Activated T-helper 1 cell treated with anti-CD3 and anti-CD28 coated beads, Interleukin-12 subunit alpha, Interleukin-12 subunit beta, Interleukin-2, Interleukin-4 antibody, amounts not matched to agents 30 ng/mL and 10 ng/mL and 1 ng/mL, durations not matched to agents 14 hours and 24 hours and 36 hours (primary cell): Measurements from ENCODE around the gene ANKRD13D. TPM values are rescaled to one million over a fixed set of nuclear protein-coding genes. Genes with fewer than 3 reads are reported as not detected.
A peak's percentile ranks its signal among the peaks of the same experiment; 100 is the strongest.

Source experiments
- DNase-seq: peaks from one replicate; pipeline ENCODE4 v3.0.0; 2021; ENCODE audit warnings: low spot score
- H3K27ac Mint-ChIP-seq: one replicate; pipeline ENCODE4 v1.8.0; 2021; ENCODE audit warnings: mild to moderate bottlenecking, mixed read lengths
- H3K27me3 Mint-ChIP-seq: one replicate; pipeline ENCODE4 v1.8.0; 2022; ENCODE audit warnings: mild to moderate bottlenecking, moderate library complexity, mixed read lengths; ENCODE audit not compliant: insufficient read depth
- H3K36me3 Mint-ChIP-seq: one replicate; pipeline ENCODE4 v1.8.0; 2021; ENCODE audit warnings: low read depth, mixed read lengths
- H3K4me1 Mint-ChIP-seq: one replicate; pipeline ENCODE4 v1.8.0; 2021; ENCODE audit warnings: low read depth, mixed read lengths
- H3K4me3 Mint-ChIP-seq: one replicate; pipeline ENCODE4 v1.8.0; 2021; ENCODE audit warnings: mild to moderate bottlenecking, moderate library complexity, mixed read lengths
- H3K9me3 Mint-ChIP-seq: one replicate; pipeline ENCODE4 v1.8.0; 2021; ENCODE audit warnings: mixed read lengths
- intact Hi-C: fragments of 100-400 bp; cut with micrococcal nuclease; formaldehyde crosslinking; loops from one replicate; pipeline ENCODE4 v1.15.1; 2024
- total RNA-seq: library from RNA; stranded (reverse); gene quantifications from 2 replicates; pipeline ENCODE4 v1.2.3, GENCODE V29; 2022

ANKRD13D gene
- total RNA-seq, 1 donor from 2014 or later: 129 TPM

DNA sequence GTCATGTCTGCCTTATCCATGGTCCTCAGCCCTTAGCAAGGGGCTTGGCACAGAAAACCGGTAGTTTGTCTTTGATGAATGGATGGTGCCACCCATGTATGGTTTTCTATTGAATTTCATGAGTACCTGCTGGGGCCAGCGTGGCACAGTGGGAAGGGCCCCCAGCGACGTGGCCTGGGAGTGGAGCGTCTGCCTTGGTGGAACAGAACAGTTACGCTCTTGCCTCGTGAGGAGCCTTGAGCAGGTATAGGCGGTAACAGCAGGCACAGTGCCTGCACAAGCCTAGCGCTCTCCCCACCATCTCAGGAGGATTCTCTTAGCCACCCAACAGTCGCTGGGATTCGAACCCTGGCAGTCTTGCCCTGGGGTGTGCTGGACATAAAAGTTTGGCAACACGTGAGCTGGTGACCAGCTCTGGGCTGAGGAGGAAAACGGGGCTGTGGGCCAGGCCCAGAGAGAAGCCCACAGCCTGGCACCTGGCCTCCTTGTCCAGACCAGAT lies 11.2 kb downstream of the ANKRD13D start:
- Mint-ChIP-seq H3K27ac (no peak overlapping the region), H3K4me1 (peaks cover 23% of the 10 kb centered on the region), H3K36me3 (peaks cover 31% of the 10 kb centered on the region), H3K27me3 (no peaks in the 10 kb centered on the region), H3K4me3 (no peak overlapping the region), H3K9me3 (peaks cover 15% of the 10 kb centered on the region)
- no peak for DNase-seq
- intact Hi-C loops: no loop called here

- Mint-ChIP-seq H3K36me3 (peaks cover 29% of the 10 kb centered on the region), H3K4me3 (no peak overlapping the region), H3K27ac (no peak overlapping the region), H3K9me3 (peaks cover 12% of the 10 kb centered on the region), H3K4me1 (peaks cover 23% of the 10 kb centered on the region), H3K27me3 (no peaks in the 10 kb centered on the region)
- no peak for DNase-seq
- intact Hi-C loops: no loop called here
Measured at GRCh38 chr11:67300756-67301312, 11.7 kb downstream of the ANKRD13D start.

GRCh38 chr11:67301313-67301921 lies 12.3 kb downstream of the ANKRD13D start:
- H3K27me3 Mint-ChIP-seq: no peaks in the 10 kb centered on the region
- no peak overlapping the region for H3K27ac Mint-ChIP-seq
- DNase-seq: no peak
- intact Hi-C loops: no loop called here
- peaks cover 6% of the 10 kb centered on the region for H3K9me3 Mint-ChIP-seq
- peaks cover 19% of the 10 kb centered on the region for H3K4me1 Mint-ChIP-seq
- H3K4me3 Mint-ChIP-seq: no peak overlapping the region
- H3K36me3 Mint-ChIP-seq: peaks cover 23% of the 10 kb centered on the region

GRCh38 chr11:67301951-67302516 lies 12.9 kb downstream of the ANKRD13D start:
- peaks cover 1% of the 10 kb centered on the region for H3K9me3 Mint-ChIP-seq
- DNase-seq: no peak
- H3K36me3 Mint-ChIP-seq: peaks cover 17% of the 10 kb centered on the region
- intact Hi-C loops: loop anchor here (2.0 kb wide), 2 partner anchors 13 to 15 kb away; partner anchors contain the start of gene ANKRD13D
- peaks cover 14% of the 10 kb centered on the region for H3K4me1 Mint-ChIP-seq
- no peaks in the 10 kb centered on the region for H3K27me3 Mint-ChIP-seq
- no peak overlapping the region for H3K27ac Mint-ChIP-seq
- H3K4me3 Mint-ChIP-seq: peak overlapping the region; percentile 15

DNA sequence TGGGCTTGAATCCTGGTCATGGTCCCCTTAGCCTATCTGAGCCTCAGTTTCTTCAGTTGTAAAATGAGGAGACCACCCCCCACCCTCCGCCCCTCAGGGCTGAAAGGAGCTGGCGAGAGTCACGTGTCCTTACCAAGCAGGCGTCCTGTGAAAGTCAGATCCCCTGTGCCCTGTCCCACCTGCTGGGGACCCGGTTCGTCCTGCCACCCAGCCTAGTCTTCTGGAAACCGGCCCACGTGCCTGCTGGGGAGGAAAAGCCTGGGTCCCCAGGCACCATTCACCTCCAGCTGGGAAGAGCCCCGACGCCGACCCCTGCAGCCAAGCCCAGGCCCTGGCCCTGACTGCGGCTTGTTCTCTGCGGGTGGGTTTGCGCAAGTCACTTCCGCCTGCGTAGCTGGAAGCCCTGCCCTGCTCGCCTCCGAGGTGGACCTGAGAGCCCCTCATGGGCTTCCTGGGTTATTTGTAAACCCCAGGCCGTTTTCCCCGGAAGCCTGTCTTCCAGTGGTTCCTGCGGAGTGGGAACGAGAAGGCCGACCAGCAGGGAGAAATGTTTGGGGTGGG lies 13.5 kb downstream of the ANKRD13D start:
- DNase-seq: no peak
- no peak overlapping the region for H3K27ac Mint-ChIP-seq
- intact Hi-C loops: loop anchor here (1.0 to 2.0 kb wide), 3 partner anchors 9 to 14 kb away; partner anchors contain the start of gene ANKRD13D
- no peaks in the 10 kb centered on the region for H3K9me3 Mint-ChIP-seq
- no peaks in the 10 kb centered on the region for H3K27me3 Mint-ChIP-seq
- peaks cover 12% of the 10 kb centered on the region for H3K4me1 Mint-ChIP-seq
- peak overlapping the region; percentile 15 for H3K4me3 Mint-ChIP-seq
- peaks cover 16% of the 10 kb centered on the region for H3K36me3 Mint-ChIP-seq

GRCh38 chr11:67303132-67303834 lies 14.2 kb downstream of the ANKRD13D start, which contains the start of gene SSH3:
Gene SSH3, plus strand, starts transcription at chr11:67303530. Its CDS starts 96 bp downstream, at chr11:67303626.
- intact Hi-C loops: loop anchor here (1.0 to 2.0 kb wide), 3 partner anchors 10 to 14 kb away; partner anchors contain the start of gene ANKRD13D
- Mint-ChIP-seq H3K9me3 (no peaks in the 10 kb centered on the region), H3K36me3 (peaks cover 13% of the 10 kb centered on the region), H3K27me3 (no peaks in the 10 kb centered on the region), H3K4me3 (peak within 1 kb of the TSS; percentile 15), H3K27ac (no peak within 1 kb of the TSS), H3K4me1 (peaks cover 11% of the 10 kb centered on the region)
- no peak for DNase-seq

DNA sequence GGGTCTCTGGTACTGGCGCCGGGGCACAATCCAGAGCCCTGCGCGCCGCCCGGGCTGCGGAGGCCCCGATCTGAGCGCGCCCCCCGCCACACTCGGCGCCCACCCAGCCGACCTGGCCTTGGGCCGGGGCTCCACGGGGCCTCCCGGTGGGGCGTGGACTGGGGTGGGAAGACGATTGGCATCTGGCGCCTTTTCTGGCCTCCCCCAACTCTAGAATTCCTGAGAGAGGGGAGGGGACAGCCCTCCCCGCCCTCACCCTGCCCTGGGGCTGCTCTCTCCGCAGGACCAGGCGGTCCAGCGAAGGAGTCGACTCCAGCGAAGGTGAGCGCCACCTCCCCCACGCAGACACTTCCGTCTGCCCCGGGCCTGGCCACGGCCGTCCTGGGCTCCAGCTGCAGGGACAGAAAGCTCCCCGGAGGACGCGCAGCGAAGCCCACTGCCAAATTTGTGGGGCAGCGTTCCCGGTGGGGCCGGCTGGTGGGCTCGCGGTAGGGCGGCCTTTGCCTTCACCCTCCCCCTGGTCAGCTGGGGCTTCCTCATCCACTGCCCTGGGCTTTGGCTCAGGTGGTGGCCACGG lies 14.8 kb downstream of the ANKRD13D start:
- no peak overlapping the region for H3K27ac Mint-ChIP-seq
- peaks cover 7% of the 10 kb centered on the region for H3K36me3 Mint-ChIP-seq
- H3K4me3 Mint-ChIP-seq: no peak overlapping the region
- no peak for DNase-seq
- no peaks in the 10 kb centered on the region for H3K9me3 Mint-ChIP-seq
- peaks cover 5% of the 10 kb centered on the region for H3K4me1 Mint-ChIP-seq
- intact Hi-C loops: loop anchor here (1.0 to 2.0 kb wide), 3 partner anchors 11 to 15 kb away; partner anchors contain the start of gene ANKRD13D
- H3K27me3 Mint-ChIP-seq: no peaks in the 10 kb centered on the region

DNA sequence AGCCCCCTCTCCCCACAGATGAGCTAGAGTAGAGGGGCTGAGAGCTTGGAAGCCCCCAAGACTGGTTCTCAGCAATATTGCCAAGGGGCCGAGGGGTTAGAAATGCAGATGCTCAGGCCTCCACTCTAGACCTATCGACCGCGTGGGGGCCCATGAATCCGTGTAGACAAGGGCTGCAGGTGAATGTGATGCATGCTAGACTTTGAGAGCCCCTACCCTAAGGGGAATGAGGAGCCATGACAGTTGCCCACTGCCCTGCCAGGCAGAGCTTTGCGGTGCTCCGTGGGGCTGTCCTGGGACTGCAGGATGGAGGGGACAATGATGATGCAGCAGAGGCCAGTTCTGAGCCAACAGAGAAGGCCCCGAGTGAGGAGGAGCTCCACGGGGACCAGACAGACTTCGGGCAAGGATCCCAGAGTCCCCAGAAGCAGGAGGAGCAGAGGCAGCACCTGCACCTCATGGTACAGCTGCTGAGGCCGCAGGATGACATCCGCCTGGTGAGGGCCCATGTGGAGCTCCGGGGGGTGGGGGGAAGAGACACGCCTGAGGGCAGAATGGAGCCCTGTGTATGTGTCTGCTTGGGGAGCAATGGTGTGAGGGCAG lies 15.5 kb downstream of the ANKRD13D start:
- H3K9me3 Mint-ChIP-seq: no peaks in the 10 kb centered on the region
- H3K4me3 Mint-ChIP-seq: no peak overlapping the region
- H3K4me1 Mint-ChIP-seq: peaks cover 5% of the 10 kb centered on the region
- no peak for DNase-seq
- H3K36me3 Mint-ChIP-seq: peaks cover 6% of the 10 kb centered on the region
- H3K27ac Mint-ChIP-seq: no peak overlapping the region
- no peaks in the 10 kb centered on the region for H3K27me3 Mint-ChIP-seq
- intact Hi-C loops: no loop called here

DNA sequence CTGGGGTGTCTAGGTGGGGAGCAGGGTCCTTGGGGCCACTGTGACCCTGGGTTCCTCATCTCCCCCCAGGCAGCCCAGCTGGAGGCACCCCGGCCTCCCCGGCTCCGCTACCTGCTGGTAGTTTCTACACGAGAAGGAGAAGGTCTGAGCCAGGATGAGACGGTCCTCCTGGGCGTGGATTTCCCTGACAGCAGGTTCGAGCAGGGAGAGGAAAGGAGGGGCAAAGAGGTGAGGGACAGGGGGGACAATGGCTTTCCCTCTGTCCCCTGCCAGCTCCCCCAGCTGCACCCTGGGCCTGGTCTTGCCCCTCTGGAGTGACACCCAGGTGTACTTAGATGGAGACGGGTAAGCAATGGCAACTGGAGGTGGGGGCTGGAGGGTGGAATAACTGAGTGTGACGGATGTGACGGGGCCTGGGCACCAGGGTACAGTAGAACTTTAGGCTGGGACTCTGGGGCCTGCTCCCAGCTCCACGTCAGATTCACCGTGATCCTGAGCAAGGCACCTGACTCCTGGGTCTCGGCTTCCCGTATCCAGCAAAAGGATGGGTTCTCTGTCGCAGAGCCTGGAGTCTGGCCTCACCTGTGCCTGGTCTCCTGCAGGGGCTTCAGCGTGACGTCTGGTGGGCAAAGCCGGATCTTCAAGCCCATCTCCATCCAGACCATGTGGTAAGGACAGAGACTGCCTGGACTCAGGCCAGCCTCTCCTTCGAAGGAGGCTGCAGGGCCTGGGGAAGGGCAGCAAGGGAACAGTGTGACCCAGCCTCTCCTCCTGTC lies 17.9 kb downstream of the ANKRD13D start:
- H3K27me3 Mint-ChIP-seq: no peaks in the 10 kb centered on the region
- no peaks in the 10 kb centered on the region for H3K9me3 Mint-ChIP-seq
- peaks cover 11% of the 10 kb centered on the region for H3K4me1 Mint-ChIP-seq
- no peak for DNase-seq
- no peak overlapping the region for H3K27ac Mint-ChIP-seq
- intact Hi-C loops: no loop called here
- H3K36me3 Mint-ChIP-seq: peaks cover 3% of the 10 kb centered on the region
- H3K4me3 Mint-ChIP-seq: no peak overlapping the region

GRCh38 chr11:67307545-67308001 lies 18.5 kb downstream of the ANKRD13D start:
- Mint-ChIP-seq H3K4me1 (peaks cover 17% of the 10 kb centered on the region), H3K27ac (no peak overlapping the region), H3K27me3 (no peaks in the 10 kb centered on the region), H3K4me3 (no peak overlapping the region), H3K9me3 (no peaks in the 10 kb centered on the region), H3K36me3 (peaks cover 7% of the 10 kb centered on the region)
- DNase-seq: no peak
- intact Hi-C loops: no loop called here

GRCh38 chr11:67308031-67308866 lies 19.1 kb downstream of the ANKRD13D start:
- Mint-ChIP-seq H3K27me3 (no peaks in the 10 kb centered on the region), H3K27ac (no peak overlapping the region), H3K4me3 (no peak overlapping the region), H3K36me3 (peaks cover 7% of the 10 kb centered on the region), H3K4me1 (peaks cover 24% of the 10 kb centered on the region), H3K9me3 (no peaks in the 10 kb centered on the region)
- intact Hi-C loops: no loop called here
- no peak for DNase-seq
